ENCODE results near the gene GRK1.

Gene GRK1

GRCh38 chr13:113740286-113740556 is 73.2 kb downstream of the GRK1 start:
- no peaks in the 10 kb centered on the region for H3K9me3 Mint-ChIP-seq
- peaks cover 19% of the 10 kb centered on the region for H3K27me3 Mint-ChIP-seq (ENCODE audit: low read depth, poor library complexity)
- TF ChIP-seq, protein P1, sequence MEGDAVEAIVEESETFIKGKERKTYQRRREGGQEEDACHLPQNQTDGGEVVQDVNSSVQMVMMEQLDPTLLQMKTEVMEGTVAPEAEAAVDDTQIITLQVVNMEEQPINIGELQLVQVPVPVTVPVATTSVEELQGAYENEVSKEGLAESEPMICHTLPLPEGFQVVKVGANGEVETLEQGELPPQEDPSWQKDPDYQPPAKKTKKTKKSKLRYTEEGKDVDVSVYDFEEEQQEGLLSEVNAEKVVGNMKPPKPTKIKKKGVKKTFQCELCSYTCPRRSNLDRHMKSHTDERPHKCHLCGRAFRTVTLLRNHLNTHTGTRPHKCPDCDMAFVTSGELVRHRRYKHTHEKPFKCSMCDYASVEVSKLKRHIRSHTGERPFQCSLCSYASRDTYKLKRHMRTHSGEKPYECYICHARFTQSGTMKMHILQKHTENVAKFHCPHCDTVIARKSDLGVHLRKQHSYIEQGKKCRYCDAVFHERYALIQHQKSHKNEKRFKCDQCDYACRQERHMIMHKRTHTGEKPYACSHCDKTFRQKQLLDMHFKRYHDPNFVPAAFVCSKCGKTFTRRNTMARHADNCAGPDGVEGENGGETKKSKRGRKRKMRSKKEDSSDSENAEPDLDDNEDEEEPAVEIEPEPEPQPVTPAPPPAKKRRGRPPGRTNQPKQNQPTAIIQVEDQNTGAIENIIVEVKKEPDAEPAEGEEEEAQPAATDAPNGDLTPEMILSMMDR (IDR thresholded peaks at IDR 0.05), result no peak
- H3K27ac Mint-ChIP-seq, result no peak overlapping the region
- no peak for DNase-seq
- peaks cover 26% of the 10 kb centered on the region for H3K4me1 Mint-ChIP-seq
- no peaks in the 10 kb centered on the region for H3K36me3 Mint-ChIP-seq (ENCODE audit: low read depth)
- H3K4me3 Mint-ChIP-seq, result no peak overlapping the region

DNA sequence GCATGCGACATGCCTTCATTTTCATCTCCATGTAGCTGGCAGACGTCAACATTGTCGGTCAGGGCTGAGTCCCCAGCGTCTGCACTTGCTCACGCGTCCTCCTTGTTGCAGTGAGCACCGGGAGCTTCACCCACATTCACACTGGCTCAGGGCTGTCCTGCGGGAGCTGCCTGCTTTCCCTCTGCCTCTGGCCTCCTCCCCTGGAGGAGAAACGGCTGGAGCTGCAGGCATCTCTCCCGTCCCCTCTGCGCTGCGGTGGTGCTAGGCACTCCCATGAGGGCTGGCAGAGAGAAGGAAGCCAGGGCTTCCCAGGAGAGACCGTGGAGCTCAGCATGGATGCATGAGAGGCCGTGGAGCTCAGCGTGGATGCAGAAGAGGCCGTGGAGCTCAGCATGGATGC is 73.6 kb downstream of the GRK1 start:
- DNase-seq, result no peak
- TF ChIP-seq, protein P1 (IDR thresholded peaks at IDR 0.05), result no peak
- Mint-ChIP-seq H3K36me3 (ENCODE audit: low read depth) (no peaks in the 10 kb centered on the region), H3K27me3 (ENCODE audit: low read depth, poor library complexity) (peaks cover 19% of the 10 kb centered on the region), H3K9me3 (no peaks in the 10 kb centered on the region), H3K4me3 (no peak overlapping the region), H3K27ac (no peak overlapping the region), H3K4me1 (peaks cover 27% of the 10 kb centered on the region)

DNA sequence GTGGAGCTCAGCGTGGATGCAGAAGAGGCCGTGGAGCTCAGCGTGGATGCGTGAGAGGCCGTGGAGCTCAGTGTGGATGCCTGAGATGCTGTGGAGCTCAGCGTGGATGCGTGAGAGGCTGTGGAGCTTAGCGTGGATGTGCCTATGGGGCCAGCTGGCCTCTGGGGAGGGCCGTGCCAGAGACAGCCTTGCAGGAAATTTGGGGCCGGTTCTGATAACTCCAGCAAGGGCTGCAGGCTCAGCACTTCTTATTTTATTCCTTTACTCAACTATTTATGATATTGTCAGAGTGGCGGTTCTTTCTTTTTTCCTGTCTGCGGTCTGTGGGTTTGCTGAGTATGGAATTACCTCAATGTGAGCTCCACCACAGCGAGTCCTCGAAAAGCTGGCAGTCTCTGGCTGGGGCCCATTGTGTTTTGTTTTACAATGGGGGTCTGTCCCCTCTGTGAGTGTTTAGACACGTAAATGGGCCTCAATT is 74.2 kb downstream of the GRK1 start:
- no peak overlapping the region for H3K4me3 Mint-ChIP-seq
- peaks cover 33% of the 10 kb centered on the region for H3K4me1 Mint-ChIP-seq
- H3K27ac Mint-ChIP-seq, result no peak overlapping the region
- no peak for DNase-seq
- H3K27me3 Mint-ChIP-seq (ENCODE audit: low read depth, poor library complexity), result peaks cover 20% of the 10 kb centered on the region
- H3K36me3 Mint-ChIP-seq (ENCODE audit: low read depth), result no peaks in the 10 kb centered on the region
- TF ChIP-seq, protein P1 (IDR thresholded peaks at IDR 0.05), result no peak
- no peaks in the 10 kb centered on the region for H3K9me3 Mint-ChIP-seq

GRCh38 chr13:113742000-113742441 is 75.0 kb downstream of the GRK1 start:
- TF ChIP-seq, protein P1 (IDR thresholded peaks at IDR 0.05), result peak; percentile 28
- H3K27me3 Mint-ChIP-seq (ENCODE audit: low read depth, poor library complexity), result peaks cover 20% of the 10 kb centered on the region
- H3K4me3 Mint-ChIP-seq, result no peak overlapping the region
- peaks cover 35% of the 10 kb centered on the region for H3K4me1 Mint-ChIP-seq
- no peaks in the 10 kb centered on the region for H3K36me3 Mint-ChIP-seq (ENCODE audit: low read depth)
- H3K27ac Mint-ChIP-seq, result no peak overlapping the region
- H3K9me3 Mint-ChIP-seq, result no peaks in the 10 kb centered on the region
- DNase-seq, result peak; percentile 46

DNA sequence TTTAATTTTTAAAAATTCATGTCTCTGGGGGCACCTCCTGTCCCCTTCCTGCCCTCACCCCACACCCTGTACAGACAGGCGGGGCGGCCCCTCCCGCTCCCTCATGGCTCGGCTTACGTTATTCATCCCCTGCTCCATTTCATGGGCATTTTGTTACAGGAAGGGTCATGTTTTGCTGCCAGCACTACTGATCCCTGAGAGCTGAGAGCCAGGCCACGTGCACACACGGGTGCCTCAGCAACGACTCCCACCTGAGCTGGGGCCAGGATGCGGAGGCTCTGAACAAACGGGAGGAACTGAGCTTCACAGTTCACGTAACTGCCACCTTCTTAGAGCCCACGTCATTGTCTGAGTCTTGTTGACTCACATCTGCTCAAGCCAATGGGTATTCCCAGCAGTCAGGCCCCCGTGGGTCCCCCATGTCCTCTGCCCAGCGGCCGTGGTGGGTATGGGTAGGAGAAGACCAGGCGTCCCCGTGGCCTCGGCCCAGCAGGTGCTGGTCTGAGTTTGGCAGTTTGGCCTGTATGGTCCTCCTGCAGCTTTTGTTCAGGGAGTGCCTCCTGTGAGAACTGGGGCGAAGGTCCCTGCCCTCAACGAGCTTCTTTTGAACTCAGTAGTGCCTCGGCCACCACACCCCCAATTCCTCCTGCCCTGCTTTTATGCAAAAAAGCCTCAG is 75.6 kb downstream of the GRK1 start:
- H3K4me3 Mint-ChIP-seq, result no peak overlapping the region
- TF ChIP-seq, protein P1 (IDR thresholded peaks at IDR 0.05), result no peak
- peaks cover 20% of the 10 kb centered on the region for H3K27me3 Mint-ChIP-seq (ENCODE audit: low read depth, poor library complexity)
- no peaks in the 10 kb centered on the region for H3K36me3 Mint-ChIP-seq (ENCODE audit: low read depth)
- H3K4me1 Mint-ChIP-seq, result peaks cover 35% of the 10 kb centered on the region
- H3K9me3 Mint-ChIP-seq, result no peaks in the 10 kb centered on the region
- H3K27ac Mint-ChIP-seq, result no peak overlapping the region
- no peak for DNase-seq
